Ascending aorta (tissue), 2 donors: ENCODE results near the gene FAHD1. TPM values are rescaled to one million over a fixed set of nuclear protein-coding genes. Genes with fewer than 3 reads are reported as not detected.

Experiments
- DNase-seq, 2 donors: peaks; one replicate each; pipeline ENCODE4 v3.0.0-alpha.2; 2019; ENCODE audit warnings: low spot score in 2 of 2
- H3K27ac ChIP-seq, 2 donors: fragments of 200-600 bp; sonication (generic); one replicate each; pipeline ENCODE4 v1.5.1; 2016 to 2017; ENCODE audit warnings: mild to moderate bottlenecking in 1 of 2
- H3K27me3 ChIP-seq: fragments of 200-600 bp; sonication (generic); one replicate; pipeline ENCODE4 v1.5.1; 2017
- H3K36me3 ChIP-seq, 2 donors: fragments of 200-600 bp; sonication (generic); one replicate each; pipeline ENCODE4 v1.5.1; 2016
- H3K4me1 ChIP-seq, 2 donors: fragments of 200-600 bp; sonication (generic); one replicate each; pipeline ENCODE4 v1.5.1; 2016 to 2017; ENCODE audit warnings: mild to moderate bottlenecking in 1 of 2
- H3K4me3 ChIP-seq, 2 donors: fragments of 200-600 bp; sonication (generic); one replicate each; pipeline ENCODE4 v1.5.1; 2016 to 2017; ENCODE audit warnings: mild to moderate bottlenecking in 1 of 2
- H3K9me3 ChIP-seq, 2 donors: fragments of 200-600 bp; sonication (generic); one replicate each; pipeline ENCODE4 v1.5.1; 2016
- CTCF ChIP-seq, 3 experiments: fragments of 200-600 bp in 2 of 3; fragments of 450-650 bp in 1 of 3; sonication (generic) in 2 of 3; IDR thresholded peaks; one replicate each; pipeline ENCODE4 v1.5.1; 2016 to 2019; ENCODE audit warnings: antibody characterized with exemption in 3 of 3, mild to moderate bottlenecking in 1 of 3, moderate library complexity in 1 of 3
- intact Hi-C: fragments of 100-400 bp; cut with DNase I; formaldehyde crosslinking; loops from one replicate; pipeline ENCODE4 v1.15.1; 2023
- total RNA-seq: library from RNA; depleted of rRNA; stranded (reverse); fragments of >200 nt; gene quantifications from one replicate; pipeline ENCODE4 v1.1.0, GENCODE V29; 2016

Gene FAHD1
- total RNA-seq, 1 donor from 2014 or later = 233 TPM

- H3K4me1 ChIP-seq = peaks cover 0 to 5% of the 10 kb centered on the region in 2 donors
- TF ChIP-seq CTCF (IDR thresholded peaks at IDR 0.05) = no peak
- intact Hi-C loops = no loop called here
Observed at GRCh38 chr16:1819611-1820010, 7.4 kb upstream of the FAHD1 start.

GRCh38 chr16:1820096-1820945 is 6.7 kb upstream of the FAHD1 start:
- Histone ChIP-seq H3K36me3 (peaks cover 61 to 71% of the 10 kb centered on the region in 2 donors), H3K4me1 (peaks cover 2 to 11% of the 10 kb centered on the region in 2 donors), H3K27me3 (no peaks in the 10 kb centered on the region), H3K27ac (no peak overlapping the region), H3K4me3 (no peak overlapping the region), H3K9me3 (no peaks in the 10 kb centered on the region)
- TF ChIP-seq CTCF (IDR thresholded peaks at IDR 0.05) = no peak
- intact Hi-C loops = no loop called here
- DNase-seq = no peak

More at GRCh38 chr16:1819611-1820010, 7.4 kb upstream of the FAHD1 start:
- Histone ChIP-seq H3K36me3 (peaks cover 61 to 72% of the 10 kb centered on the region in 2 donors), H3K9me3 (no peaks in the 10 kb centered on the region), H3K27ac (no peak overlapping the region), H3K4me3 (no peak overlapping the region), H3K27me3 (no peaks in the 10 kb centered on the region)
- DNase-seq = no peak

- no peaks in the 10 kb centered on the region for H3K9me3 ChIP-seq
- H3K4me3 ChIP-seq = no peak overlapping the region
- no peaks in the 10 kb centered on the region for H3K27me3 ChIP-seq
- H3K36me3 ChIP-seq = peaks cover 61 to 68% of the 10 kb centered on the region in 2 donors
- H3K27ac ChIP-seq = no peak overlapping the region
- intact Hi-C loops = no loop called here
- H3K4me1 ChIP-seq = peaks cover 8 to 17% of the 10 kb centered on the region in 2 donors
- TF ChIP-seq CTCF (IDR thresholded peaks at IDR 0.05) = no peak
- DNase-seq = no peak
Observed at GRCh38 chr16:1820946-1821290, 6.1 kb upstream of the FAHD1 start.

GRCh38 chr16:1821861-1822611 is 5.0 kb upstream of the FAHD1 start:
- Histone ChIP-seq H3K27ac (no peak overlapping the region), H3K36me3 (peaks cover 52 to 60% of the 10 kb centered on the region in 2 donors), H3K27me3 (no peaks in the 10 kb centered on the region), H3K4me3 (no peak overlapping the region), H3K9me3 (no peaks in the 10 kb centered on the region), H3K4me1 (peaks cover 9 to 17% of the 10 kb centered on the region in 2 donors)
- intact Hi-C loops = no loop called here
- no peak for TF ChIP-seq CTCF (IDR thresholded peaks at IDR 0.05)
- DNase-seq = no peak

- H3K27me3 ChIP-seq = no peaks in the 10 kb centered on the region
- TF ChIP-seq CTCF (IDR thresholded peaks at IDR 0.05) = no peak
- H3K4me1 ChIP-seq = peaks cover 11 to 21% of the 10 kb centered on the region in 2 donors
- no peak overlapping the region for H3K27ac ChIP-seq
- peaks cover 44 to 52% of the 10 kb centered on the region in 2 donors for H3K36me3 ChIP-seq
- no peaks in the 10 kb centered on the region for H3K9me3 ChIP-seq
- H3K4me3 ChIP-seq = no peak overlapping the region
- DNase-seq = no peak
- intact Hi-C loops = no loop called here
Observed at GRCh38 chr16:1822801-1823200, 4.2 kb upstream of the FAHD1 start.
